ENCODE data around the gene EPS8L2. TPM values are rescaled to one million over a fixed set of nuclear protein-coding genes. Genes with fewer than 3 reads are reported as not detected.
A peak's percentile ranks its signal among the peaks of the same experiment; 100 is the strongest.

EPS8L2 gene
- total and polyA plus RNA-seq, 9 of the 15 experiments (the other 6 are each of a cell fraction or from before 2014, with no cell fraction given): 0.75 to 17.0 (median 3.7) TPM

GRCh38 chr11:765025-765801 is 59.2 kb downstream of the EPS8L2 start (continued):
- TF ChIP-seq, protein P1, sequence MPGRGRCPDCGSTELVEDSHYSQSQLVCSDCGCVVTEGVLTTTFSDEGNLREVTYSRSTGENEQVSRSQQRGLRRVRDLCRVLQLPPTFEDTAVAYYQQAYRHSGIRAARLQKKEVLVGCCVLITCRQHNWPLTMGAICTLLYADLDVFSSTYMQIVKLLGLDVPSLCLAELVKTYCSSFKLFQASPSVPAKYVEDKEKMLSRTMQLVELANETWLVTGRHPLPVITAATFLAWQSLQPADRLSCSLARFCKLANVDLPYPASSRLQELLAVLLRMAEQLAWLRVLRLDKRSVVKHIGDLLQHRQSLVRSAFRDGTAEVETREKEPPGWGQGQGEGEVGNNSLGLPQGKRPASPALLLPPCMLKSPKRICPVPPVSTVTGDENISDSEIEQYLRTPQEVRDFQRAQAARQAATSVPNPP (IDR thresholded peaks at IDR 0.05; ENCODE audit: borderline replicate concordance, insufficient read depth, insufficient read length): no peak
- TF ChIP-seq, protein P2, sequence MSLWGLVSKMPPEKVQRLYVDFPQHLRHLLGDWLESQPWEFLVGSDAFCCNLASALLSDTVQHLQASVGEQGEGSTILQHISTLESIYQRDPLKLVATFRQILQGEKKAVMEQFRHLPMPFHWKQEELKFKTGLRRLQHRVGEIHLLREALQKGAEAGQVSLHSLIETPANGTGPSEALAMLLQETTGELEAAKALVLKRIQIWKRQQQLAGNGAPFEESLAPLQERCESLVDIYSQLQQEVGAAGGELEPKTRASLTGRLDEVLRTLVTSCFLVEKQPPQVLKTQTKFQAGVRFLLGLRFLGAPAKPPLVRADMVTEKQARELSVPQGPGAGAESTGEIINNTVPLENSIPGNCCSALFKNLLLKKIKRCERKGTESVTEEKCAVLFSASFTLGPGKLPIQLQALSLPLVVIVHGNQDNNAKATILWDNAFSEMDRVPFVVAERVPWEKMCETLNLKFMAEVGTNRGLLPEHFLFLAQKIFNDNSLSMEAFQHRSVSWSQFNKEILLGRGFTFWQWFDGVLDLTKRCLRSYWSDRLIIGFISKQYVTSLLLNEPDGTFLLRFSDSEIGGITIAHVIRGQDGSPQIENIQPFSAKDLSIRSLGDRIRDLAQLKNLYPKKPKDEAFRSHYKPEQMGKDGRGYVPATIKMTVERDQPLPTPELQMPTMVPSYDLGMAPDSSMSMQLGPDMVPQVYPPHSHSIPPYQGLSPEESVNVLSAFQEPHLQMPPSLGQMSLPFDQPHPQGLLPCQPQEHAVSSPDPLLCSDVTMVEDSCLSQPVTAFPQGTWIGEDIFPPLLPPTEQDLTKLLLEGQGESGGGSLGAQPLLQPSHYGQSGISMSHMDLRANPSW (CRISPR knock-in tag; IDR thresholded peaks at IDR 0.05): no peak
- no peak for TF ChIP-seq NFE2L1 (tag; IDR thresholded peaks at IDR 0.05; ENCODE audit: borderline replicate concordance, low read depth)
- TF ChIP-seq ILF3 (IDR thresholded peaks at IDR 0.05; ENCODE audit: borderline replicate concordance): peak; percentile 80; the same call in 1 of the 2 replicates
- TF ChIP-seq PHF21A (IDR thresholded peaks at IDR 0.05; ENCODE audit: borderline replicate concordance, low read depth): no peak
- no peak for TF ChIP-seq ZNF75A (CRISPR knock-in tag; IDR thresholded peaks at IDR 0.05)
- no peak for TF ChIP-seq NRF1 (conservative IDR thresholded peaks at IDR 0.05 in 1 of 2, IDR thresholded peaks at IDR 0.05 in 1 of 2)
- TF ChIP-seq, protein P3, sequence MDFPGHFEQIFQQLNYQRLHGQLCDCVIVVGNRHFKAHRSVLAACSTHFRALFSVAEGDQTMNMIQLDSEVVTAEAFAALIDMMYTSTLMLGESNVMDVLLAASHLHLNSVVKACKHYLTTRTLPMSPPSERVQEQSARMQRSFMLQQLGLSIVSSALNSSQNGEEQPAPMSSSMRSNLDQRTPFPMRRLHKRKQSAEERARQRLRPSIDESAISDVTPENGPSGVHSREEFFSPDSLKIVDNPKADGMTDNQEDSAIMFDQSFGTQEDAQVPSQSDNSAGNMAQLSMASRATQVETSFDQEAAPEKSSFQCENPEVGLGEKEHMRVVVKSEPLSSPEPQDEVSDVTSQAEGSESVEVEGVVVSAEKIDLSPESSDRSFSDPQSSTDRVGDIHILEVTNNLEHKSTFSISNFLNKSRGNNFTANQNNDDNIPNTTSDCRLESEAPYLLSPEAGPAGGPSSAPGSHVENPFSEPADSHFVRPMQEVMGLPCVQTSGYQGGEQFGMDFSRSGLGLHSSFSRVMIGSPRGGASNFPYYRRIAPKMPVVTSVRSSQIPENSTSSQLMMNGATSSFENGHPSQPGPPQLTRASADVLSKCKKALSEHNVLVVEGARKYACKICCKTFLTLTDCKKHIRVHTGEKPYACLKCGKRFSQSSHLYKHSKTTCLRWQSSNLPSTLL (IDR thresholded peaks at IDR 0.05): no peak
- no peak for TF ChIP-seq IRF2 (CRISPR knock-in tag; IDR thresholded peaks at IDR 0.05)
- TF ChIP-seq ZNF407 (IDR thresholded peaks at IDR 0.05; ENCODE audit: low read depth): no peak
- TF ChIP-seq ZBTB17 (CRISPR knock-in tag; IDR thresholded peaks at IDR 0.05): peak; percentile 65; the same call in 1 of the 2 replicates
- TF ChIP-seq RBM22 (IDR thresholded peaks at IDR 0.05; ENCODE audit: low read depth, low read length, poor library complexity, severe bottlenecking): peak; percentile 92
